ENCODE data around the gene CPEB2. TPM values are rescaled to one million over a fixed set of nuclear protein-coding genes. Genes with fewer than 3 reads are reported as not detected.

CPEB2 gene
- total RNA-seq, result 10 to 100 TPM; 16.2 to 33.4 (median 23.9) TPM

DNA sequence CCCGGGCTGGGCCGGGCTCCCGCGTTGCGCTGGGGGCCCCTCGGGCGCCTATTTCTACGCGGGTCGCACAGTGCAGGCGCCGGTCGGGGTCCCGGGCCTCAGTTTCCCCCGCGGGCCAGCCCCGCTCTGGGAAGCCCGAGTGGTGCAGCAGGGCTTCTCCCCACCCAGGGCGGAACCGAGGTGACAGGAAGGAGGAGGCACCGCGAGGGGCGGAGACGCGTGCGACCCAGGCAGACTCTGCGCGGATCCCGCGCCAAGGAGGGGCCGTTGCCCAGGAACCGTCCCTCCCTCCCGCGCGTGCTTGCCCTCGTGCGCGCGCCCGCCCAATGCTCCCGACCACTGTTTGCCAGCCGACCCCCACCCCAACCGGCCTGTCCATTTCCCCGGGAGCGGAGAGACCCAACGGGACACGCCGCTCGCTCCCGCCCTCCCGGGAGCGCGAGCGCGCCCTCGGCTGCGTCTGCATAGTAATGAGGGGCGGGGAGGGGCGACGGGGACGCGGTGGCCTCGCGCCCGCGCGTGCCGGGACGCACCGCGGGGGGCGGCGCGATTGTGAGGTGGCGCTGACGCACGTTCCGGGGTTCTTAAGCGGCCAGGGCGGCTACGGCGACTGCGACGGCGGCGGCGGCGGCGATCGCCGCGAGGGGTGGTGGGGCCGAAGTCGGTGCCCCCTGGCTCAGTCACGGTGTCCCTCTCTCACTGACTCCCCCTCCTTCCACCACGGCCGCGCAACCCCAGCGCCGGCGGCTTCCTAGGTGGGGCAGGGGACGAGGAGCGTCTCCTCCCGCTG is at the start of gene CPEB2:
Gene CPEB2, plus strand, starts transcription at position 613 of the 790 bp plus-strand sequence. CDS start 193 bp downstream, outside the sequence.
- WGBS, 2 donors, result 0 to 1% methylated on average over 6 to 77 of the region's 104 CpGs
- H3K9me3 ChIP-seq, result no peaks in the 10 kb centered on the region

DNA sequence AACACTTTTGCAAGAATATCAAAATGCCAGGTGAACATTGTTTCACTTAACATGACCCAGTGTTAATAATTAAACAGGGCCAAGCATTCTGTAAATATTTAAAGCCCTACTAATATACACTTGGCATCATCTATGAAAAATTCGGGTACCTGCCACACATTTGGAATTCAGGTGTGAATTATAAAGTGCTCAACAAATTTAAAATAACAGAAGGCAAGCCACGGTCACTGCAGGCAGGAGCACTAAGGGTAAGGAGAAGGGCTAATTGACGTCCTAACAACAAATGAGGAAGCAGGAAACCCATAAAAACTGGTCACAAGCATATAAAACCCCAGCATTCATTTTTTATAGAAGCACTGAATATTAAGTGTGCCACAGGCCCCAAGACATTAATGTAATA is 43.8 kb upstream of the CPEB2 start:
- Histone ChIP-seq H3K27ac (no peak overlapping the region), H3K4me1 (no peaks in the 10 kb centered on the region), H3K36me3 (no peaks in the 10 kb centered on the region), H3K9me3 (no peaks in the 10 kb centered on the region), H3K4me3 (no peak overlapping the region), H3K27me3 (no peaks in the 10 kb centered on the region)
- TF ChIP-seq EP300 (IDR thresholded peaks at IDR 0.05), result no peak
- no peak for TF ChIP-seq CTCF (IDR thresholded peaks at IDR 0.05)
- TF ChIP-seq POLR2A (IDR thresholded peaks at IDR 0.05), result no peak
- DNase-seq (ENCODE audit: low spot score in 2 of 2), result no peak
- 57 to 58% methylated on average over 3 of the region's 3 CpGs for WGBS, 2 donors

More for the DNA sequence above, at the start of gene CPEB2:
- Histone ChIP-seq H3K4me3 (peak within 1 kb of the TSS; percentile 75 to 99 (median 93)), H3K36me3 (no peaks in the 10 kb centered on the region), H3K27ac (peak within 1 kb of the TSS; percentile 92 to 100 (median 99)), H3K4me1 (peaks cover 0 to 23% (median 0%) of the 10 kb centered on the region in 4 donors), H3K27me3 (no peaks in the 10 kb centered on the region)
- TF ChIP-seq POLR2A (IDR thresholded peaks at IDR 0.05), result peak; percentile 99
- peak; percentile 8 to 98 for TF ChIP-seq EP300 (IDR thresholded peaks at IDR 0.05)
- TF ChIP-seq CTCF (IDR thresholded peaks at IDR 0.05), result peak in 3 of 5 experiments; percentile 8 to 56 (median 40)
- peak; percentile 91 to 93 for DNase-seq (ENCODE audit: low spot score in 2 of 2)

- DNase-seq (ENCODE audit: low spot score in 2 of 2), result no peak
- Histone ChIP-seq H3K36me3 (no peaks in the 10 kb centered on the region), H3K9me3 (no peaks in the 10 kb centered on the region), H3K4me3 (no peak overlapping the region), H3K27me3 (no peaks in the 10 kb centered on the region), H3K4me1 (no peaks in the 10 kb centered on the region), H3K27ac (no peak overlapping the region)
- TF ChIP-seq EP300 (IDR thresholded peaks at IDR 0.05), result no peak
- no peak for TF ChIP-seq POLR2A (IDR thresholded peaks at IDR 0.05)
- no peak for TF ChIP-seq CTCF (IDR thresholded peaks at IDR 0.05)
Measured at GRCh38 chr4:14961292-14961691, 41.0 kb upstream of the CPEB2 start.

- DNase-seq (ENCODE audit: low spot score in 2 of 2), result no peak
- Histone ChIP-seq H3K9me3 (no peaks in the 10 kb centered on the region), H3K4me1 (no peaks in the 10 kb centered on the region), H3K27ac (no peak overlapping the region), H3K4me3 (no peak overlapping the region), H3K27me3 (no peaks in the 10 kb centered on the region), H3K36me3 (no peaks in the 10 kb centered on the region)
- 81 to 100% methylated on average over 1 of the region's 1 CpG for WGBS, 2 donors
- TF ChIP-seq EP300 (IDR thresholded peaks at IDR 0.05) (no peak), POLR2A (IDR thresholded peaks at IDR 0.05) (no peak), CTCF (IDR thresholded peaks at IDR 0.05) (no peak)
Measured at GRCh38 chr4:14965071-14965470, 37.2 kb upstream of the CPEB2 start.

GRCh38 chr4:14967982-14968381 is 34.3 kb upstream of the CPEB2 start:
- TF ChIP-seq POLR2A (IDR thresholded peaks at IDR 0.05), result no peak
- no peak for TF ChIP-seq EP300 (IDR thresholded peaks at IDR 0.05)
- no peak for TF ChIP-seq CTCF (IDR thresholded peaks at IDR 0.05)
- WGBS, 2 donors, result 76% methylated on average over 3 of the region's 3 CpGs
- Histone ChIP-seq H3K9me3 (peaks cover 0 to 3% (median 0%) of the 10 kb centered on the region in 4 donors), H3K4me1 (no peaks in the 10 kb centered on the region), H3K4me3 (no peak overlapping the region), H3K36me3 (no peaks in the 10 kb centered on the region), H3K27ac (no peak overlapping the region), H3K27me3 (no peaks in the 10 kb centered on the region)
- DNase-seq (ENCODE audit: low spot score in 2 of 2), result no peak
